Loucy (cell line): ENCODE results near the gene COL24A1.
A peak's percentile ranks its signal among the peaks of the same experiment; 100 is the strongest.

Source experiments
- H2AFZ ChIP-seq: fragments of 200-600 bp; sonication (generic); 2 replicates; pipeline ENCODE4 v1.6.0; 2016; ENCODE audit warnings: antibody characterized with exemption, mild to moderate bottlenecking, low read length, moderate library complexity
- H3F3A ChIP-seq: fragments of 200-600 bp; 2 replicates; pipeline ENCODE4 v1.6.0; 2016; ENCODE audit warnings: antibody characterized with exemption, low read depth, mild to moderate bottlenecking
- H3K27me3 ChIP-seq: fragments of 200-600 bp; sonication (generic); 2 replicates; pipeline ENCODE4 v1.6.1; 2014; ENCODE audit warnings: low read length, mild to moderate bottlenecking; ENCODE audit not compliant: insufficient read depth, poor library complexity, severe bottlenecking
- H3K36me3 ChIP-seq: fragments of 200-600 bp; sonication (generic); 2 replicates; pipeline ENCODE4 v1.6.1; 2016; ENCODE audit warnings: low read length; ENCODE audit not compliant: insufficient read depth
- H3K4me1 ChIP-seq: fragments of 200-600 bp; sonication (generic); 2 replicates; pipeline ENCODE4 v1.5.1; 2014; ENCODE audit warnings: low read length, mild to moderate bottlenecking; ENCODE audit not compliant: insufficient read depth, poor library complexity, severe bottlenecking
- H3K4me2 ChIP-seq: fragments of 200-600 bp; sonication (generic); 2 replicates; pipeline ENCODE4 v1.6.0; 2014; ENCODE audit warnings: antibody characterized with exemption, low read length, low read depth, mild to moderate bottlenecking; ENCODE audit not compliant: poor library complexity, severe bottlenecking
- H3K4me3 ChIP-seq: fragments of 200-600 bp; sonication (generic); 2 replicates; pipeline ENCODE4 v1.5.1; 2014; ENCODE audit warnings: low read length, mild to moderate bottlenecking, mixed read lengths; ENCODE audit not compliant: poor library complexity, severe bottlenecking
- H3K79me2 ChIP-seq: fragments of 200-600 bp; sonication (generic); 2 replicates; pipeline ENCODE4 v1.6.1; 2014; ENCODE audit warnings: low read length; ENCODE audit not compliant: insufficient read depth
- H3K9ac ChIP-seq: fragments of 200-600 bp; sonication (generic); 2 replicates; pipeline ENCODE4 v1.6.0; 2014; ENCODE audit warnings: mild to moderate bottlenecking, low read depth, low read length, moderate library complexity; ENCODE audit not compliant: poor library complexity, severe bottlenecking
- H3K9me2 ChIP-seq: fragments of 200-600 bp; sonication (generic); replicated peaks from 2 replicates; pipeline ENCODE4 v1.6.1; 2016; ENCODE audit warnings: low read depth, low read length, mixed read lengths
- H3K9me3 ChIP-seq: fragments of 200-600 bp; sonication (generic); 2 replicates; pipeline ENCODE4 v1.6.1; 2014; ENCODE audit warnings: mild to moderate bottlenecking, antibody characterized with exemption, low read length, low read depth; ENCODE audit not compliant: insufficient read depth
- H4K20me1 ChIP-seq: fragments of 200-600 bp; sonication (generic); 2 replicates; pipeline ENCODE4 v1.6.0; 2014; ENCODE audit warnings: antibody characterized with exemption, low read length, mild to moderate bottlenecking; ENCODE audit not compliant: insufficient read depth, poor library complexity, severe bottlenecking
- EZH2phosphoT487 ChIP-seq: fragments of 200-600 bp; IDR thresholded peaks from 2 replicates; pipeline ENCODE4 v1.6.1; 2018; ENCODE audit warnings: antibody characterized with exemption, mild to moderate bottlenecking, moderate library complexity, borderline replicate concordance
- TF ChIP-seq, protein P1 (sequence below): fragments of 200-600 bp; sonication (generic); conservative IDR thresholded peaks from 2 replicates; pipeline ENCODE4 v1.5.1; 2014; ENCODE audit warnings: mild to moderate bottlenecking, antibody characterized with exemption, low read length

Gene COL24A1

DNA sequence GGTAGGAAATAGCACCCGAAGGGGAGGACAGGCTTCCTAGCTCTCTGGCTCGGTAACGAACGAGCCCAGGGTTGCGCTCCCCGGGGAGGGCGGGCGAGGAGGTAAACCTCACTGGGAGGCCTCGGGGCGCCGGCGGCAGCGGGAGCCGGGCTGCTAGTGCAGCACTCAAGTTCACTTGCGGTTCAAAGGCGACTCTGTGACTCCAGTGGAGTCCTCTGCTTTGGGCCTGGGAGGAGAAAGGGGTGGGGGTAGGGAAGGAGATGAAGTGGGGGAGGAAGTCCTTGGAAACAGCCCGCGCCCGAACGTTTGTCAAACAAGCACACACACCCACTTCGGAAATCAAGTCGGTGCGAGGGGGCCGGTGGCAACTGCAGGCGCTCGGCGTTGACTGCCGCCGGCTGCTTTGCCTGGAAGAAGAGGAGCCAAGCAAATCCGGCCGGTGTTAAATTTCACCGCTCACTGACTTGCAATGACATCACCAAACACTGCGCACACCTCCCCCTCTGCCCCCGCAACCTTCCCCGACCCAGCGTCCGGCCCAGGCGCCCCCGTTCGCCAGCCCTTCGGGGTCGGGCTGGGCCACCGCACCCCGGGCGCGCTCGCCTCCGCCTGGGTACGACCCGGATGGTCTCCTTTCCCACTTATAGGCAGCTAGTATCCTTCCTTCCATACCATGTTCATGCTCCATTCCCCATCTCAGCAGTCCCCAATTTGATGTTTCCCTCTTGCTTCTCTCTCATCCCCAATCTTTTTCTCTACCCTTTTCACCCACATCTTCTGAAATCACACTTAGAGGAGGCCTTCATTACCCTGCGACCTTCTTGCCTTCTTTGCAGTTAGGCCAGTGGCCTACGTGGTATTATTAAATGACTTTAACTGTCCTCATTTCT lies at the start of gene COL24A1:
COL24A1 (minus strand) TSS at position 207 of the 890 bp plus-strand sequence. CDS start 376 bp downstream, outside the sequence.
- Histone ChIP-seq H3K4me2 (peak within 1 kb of the TSS; percentile 63), H3K79me2 (no peaks in the 10 kb centered on the region), H3K4me1 (peaks cover 3% of the 10 kb centered on the region), H3K9ac (peak within 1 kb of the TSS; percentile 55), H3K9me2 (0 out of 2 replicates have a peak, but pooled peaks cover 5% of the 10 kb centered on the region), H3K27me3 (no peaks in the 10 kb centered on the region), H3K9me3 (no peaks in the 10 kb centered on the region), H2AFZ (peak within 1 kb of the TSS; percentile 89), H3F3A (no peaks in the 10 kb centered on the region), H4K20me1 (no peaks in the 10 kb centered on the region), H3K36me3 (no peaks in the 10 kb centered on the region), H3K4me3 (peak within 1 kb of the TSS; percentile 66)
- no peak for TF ChIP-seq EZH2phosphoT487
- TF ChIP-seq, protein P1, sequence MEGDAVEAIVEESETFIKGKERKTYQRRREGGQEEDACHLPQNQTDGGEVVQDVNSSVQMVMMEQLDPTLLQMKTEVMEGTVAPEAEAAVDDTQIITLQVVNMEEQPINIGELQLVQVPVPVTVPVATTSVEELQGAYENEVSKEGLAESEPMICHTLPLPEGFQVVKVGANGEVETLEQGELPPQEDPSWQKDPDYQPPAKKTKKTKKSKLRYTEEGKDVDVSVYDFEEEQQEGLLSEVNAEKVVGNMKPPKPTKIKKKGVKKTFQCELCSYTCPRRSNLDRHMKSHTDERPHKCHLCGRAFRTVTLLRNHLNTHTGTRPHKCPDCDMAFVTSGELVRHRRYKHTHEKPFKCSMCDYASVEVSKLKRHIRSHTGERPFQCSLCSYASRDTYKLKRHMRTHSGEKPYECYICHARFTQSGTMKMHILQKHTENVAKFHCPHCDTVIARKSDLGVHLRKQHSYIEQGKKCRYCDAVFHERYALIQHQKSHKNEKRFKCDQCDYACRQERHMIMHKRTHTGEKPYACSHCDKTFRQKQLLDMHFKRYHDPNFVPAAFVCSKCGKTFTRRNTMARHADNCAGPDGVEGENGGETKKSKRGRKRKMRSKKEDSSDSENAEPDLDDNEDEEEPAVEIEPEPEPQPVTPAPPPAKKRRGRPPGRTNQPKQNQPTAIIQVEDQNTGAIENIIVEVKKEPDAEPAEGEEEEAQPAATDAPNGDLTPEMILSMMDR = no peak

DNA sequence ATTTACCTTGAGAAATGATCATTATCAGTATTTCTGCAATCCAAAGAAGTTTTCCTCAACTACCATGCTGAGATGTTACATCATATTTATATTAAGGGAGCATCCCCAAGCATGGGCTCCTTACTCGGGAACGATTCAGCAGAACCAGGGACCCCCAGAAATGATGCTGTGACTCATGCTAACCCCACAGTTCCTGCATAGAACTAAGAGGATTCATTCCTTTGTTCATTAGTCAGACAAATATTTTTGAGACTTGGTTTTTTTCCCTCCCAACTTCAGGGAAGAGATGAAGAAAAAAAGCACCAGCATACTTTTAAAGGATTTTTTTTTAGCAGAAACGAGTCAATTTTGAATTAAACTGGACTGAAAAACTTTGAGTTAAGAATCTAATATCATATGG lies 49.2 kb upstream of the COL24A1 start:
- Histone ChIP-seq H3K4me3 (no peak overlapping the region), H3K36me3 (no peaks in the 10 kb centered on the region), H3K9me2 (no peaks in the 10 kb centered on the region), H2AFZ (no peak overlapping the region), H3F3A (no peaks in the 10 kb centered on the region), H3K9ac (no peak overlapping the region), H3K27me3 (no peaks in the 10 kb centered on the region), H3K9me3 (no peaks in the 10 kb centered on the region), H4K20me1 (no peaks in the 10 kb centered on the region), H3K4me1 (no peaks in the 10 kb centered on the region), H3K4me2 (no peak overlapping the region), H3K79me2 (no peaks in the 10 kb centered on the region)
- TF ChIP-seq, protein P1 = no peak
- TF ChIP-seq EZH2phosphoT487 = no peak

DNA sequence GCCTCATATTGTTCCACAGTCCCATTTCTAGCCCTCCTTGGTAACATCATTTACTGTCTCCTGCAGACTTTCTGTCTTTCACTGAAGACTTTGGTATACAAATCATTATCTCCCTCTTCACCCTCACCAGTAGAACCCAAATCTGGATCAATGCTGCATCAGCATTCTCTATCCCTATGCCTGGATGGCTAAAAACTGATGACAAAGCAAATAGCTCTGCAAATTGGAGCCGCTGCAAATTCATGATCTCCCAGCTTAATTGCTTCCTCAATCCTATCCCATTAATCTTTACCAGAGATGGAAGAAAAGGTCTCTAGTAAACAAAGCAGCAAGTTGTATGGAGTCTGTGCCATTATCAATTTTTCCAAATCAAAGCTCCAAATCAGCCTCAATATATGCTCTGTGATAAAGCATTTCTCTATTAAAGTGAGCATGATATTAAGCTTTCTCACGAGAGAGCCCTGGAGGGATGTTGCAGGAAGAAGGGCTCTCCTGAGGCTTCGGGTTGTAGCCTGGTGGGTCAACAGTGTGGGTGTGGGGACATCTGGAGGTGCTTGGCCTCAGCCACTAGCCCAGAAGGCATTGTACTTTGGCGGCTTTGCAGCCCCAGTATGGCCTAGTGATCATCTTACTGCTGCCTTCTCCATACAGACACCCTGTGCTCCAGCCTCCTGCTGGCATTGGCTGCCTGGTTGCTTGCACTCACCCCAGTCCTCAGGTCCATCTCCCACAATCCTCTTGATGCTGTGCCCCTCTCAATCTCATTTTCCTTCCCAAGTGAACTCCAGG lies 46.2 kb upstream of the COL24A1 start:
- Histone ChIP-seq H3K9me2 (no peaks in the 10 kb centered on the region), H4K20me1 (no peaks in the 10 kb centered on the region), H3K4me3 (no peak overlapping the region), H3K36me3 (no peaks in the 10 kb centered on the region), H3K79me2 (no peaks in the 10 kb centered on the region), H3K9me3 (no peaks in the 10 kb centered on the region), H3K4me2 (no peak overlapping the region), H3F3A (no peaks in the 10 kb centered on the region), H3K4me1 (no peaks in the 10 kb centered on the region), H2AFZ (no peak overlapping the region), H3K9ac (no peak overlapping the region), H3K27me3 (no peaks in the 10 kb centered on the region)
- TF ChIP-seq, protein P1 = no peak
- TF ChIP-seq EZH2phosphoT487 = no peak
